GM19463 (cell line): ENCODE measurements around the gene C3orf52.
A peak's percentile ranks its signal among the peaks of the same experiment; 100 is the strongest.

ENCODE experiments used
- ATAC-seq: cut with Tn5 transposase; IDR thresholded peaks from one replicate; pipeline ENCODE4 v1.9.1; 2021; ENCODE audit warnings: mild to moderate bottlenecking, moderate library complexity; ENCODE audit not compliant: unreplicated experiment

C3orf52 gene

GRCh38 chr3:112117841-112118571 lies 31.8 kb downstream of the C3orf52 start:
- no peak for ATAC-seq

GRCh38 chr3:112119962-112120836 lies 34.0 kb downstream of the C3orf52 start:
- no peak for ATAC-seq

DNA sequence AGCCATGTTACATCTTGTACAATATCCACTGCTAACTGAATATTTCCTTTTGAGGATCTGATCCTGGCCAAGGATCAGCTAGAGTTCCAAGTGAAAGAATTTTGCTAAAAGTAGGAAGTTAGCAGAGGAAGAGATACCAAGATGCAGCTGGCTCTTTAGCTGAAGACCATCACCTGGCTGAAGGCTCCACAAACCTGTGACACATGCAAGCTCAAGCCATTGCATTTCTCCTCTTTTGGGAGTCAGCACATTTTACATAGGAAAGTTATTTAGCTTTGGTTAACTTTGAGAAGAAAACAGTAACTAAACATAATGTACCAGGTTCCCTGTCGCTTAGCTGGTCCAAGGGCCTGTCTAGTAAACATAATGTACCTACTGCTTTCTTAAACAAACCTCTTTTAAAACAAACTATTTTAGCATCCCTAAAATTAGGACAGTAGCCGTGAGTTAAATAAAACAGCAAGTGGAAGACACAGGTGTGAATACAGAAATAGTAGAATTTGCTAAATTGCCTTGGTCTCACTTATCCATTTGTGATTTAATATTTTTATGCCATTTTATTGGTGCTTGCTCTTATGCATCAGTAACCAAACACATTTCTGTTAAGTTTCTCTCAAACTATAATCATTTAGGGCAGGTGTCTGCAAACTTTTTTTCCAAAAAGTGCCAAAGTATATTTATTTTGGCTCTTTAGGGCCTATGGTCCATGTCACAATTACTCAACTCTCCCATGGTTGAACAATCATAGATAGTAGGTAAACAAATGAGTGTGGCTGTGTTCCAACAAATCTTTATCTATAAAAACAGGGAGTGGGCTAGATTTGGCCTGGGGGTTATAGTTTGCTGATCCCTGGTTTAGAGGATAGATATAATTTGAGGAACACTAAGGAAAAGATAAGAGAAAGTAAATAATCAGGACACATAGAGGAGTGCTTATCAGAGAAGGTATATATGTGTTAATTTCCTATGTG lies 35.7 kb downstream of the C3orf52 start:
- ATAC-seq, result no peak

- no peak for ATAC-seq
Measured at GRCh38 chr3:112122870-112123269, 36.7 kb downstream of the C3orf52 start.

DNA sequence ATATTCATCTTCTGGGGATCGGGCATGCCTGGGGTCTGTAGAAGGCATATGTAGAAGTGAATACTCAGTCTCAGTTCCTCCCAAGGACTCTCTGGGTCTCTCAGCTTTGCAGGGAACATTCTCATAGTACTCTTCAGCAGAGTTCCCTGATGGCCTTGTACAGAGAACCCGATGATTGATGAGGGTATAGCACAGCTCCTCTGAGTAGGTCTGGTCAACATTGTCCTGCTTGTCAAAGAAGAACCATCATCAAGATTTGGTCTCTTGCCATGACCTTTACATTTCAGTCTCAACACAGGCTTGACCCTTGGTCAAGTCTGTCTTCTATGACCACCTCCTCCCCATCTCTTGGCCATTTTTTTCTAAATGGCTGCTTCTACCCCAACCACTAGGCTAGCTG lies 37.4 kb downstream of the C3orf52 start:
- ATAC-seq, result no peak

- ATAC-seq, result no peak
Measured at GRCh38 chr3:112124907-112125607, 38.9 kb downstream of the C3orf52 start.

DNA sequence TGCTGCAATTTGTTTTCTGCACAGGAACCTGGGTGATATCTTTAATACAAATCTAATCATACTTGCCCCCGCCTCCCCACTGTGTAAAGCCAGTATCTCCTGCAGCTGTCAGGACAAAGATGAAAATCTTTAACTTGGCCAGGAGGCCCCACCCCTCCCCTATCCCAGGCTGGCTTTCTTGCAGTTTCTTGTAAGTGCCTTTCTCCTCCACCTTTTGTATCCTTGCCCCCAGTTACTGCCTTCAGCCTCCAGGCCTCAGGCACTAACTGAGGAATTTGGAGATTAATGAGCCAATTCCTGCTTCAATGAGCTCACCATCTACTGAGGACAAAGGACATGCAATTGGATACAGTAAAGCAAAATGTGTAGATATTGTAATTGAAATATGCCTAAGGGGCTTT lies 40.3 kb downstream of the C3orf52 start:
- ATAC-seq, result no peak

DNA sequence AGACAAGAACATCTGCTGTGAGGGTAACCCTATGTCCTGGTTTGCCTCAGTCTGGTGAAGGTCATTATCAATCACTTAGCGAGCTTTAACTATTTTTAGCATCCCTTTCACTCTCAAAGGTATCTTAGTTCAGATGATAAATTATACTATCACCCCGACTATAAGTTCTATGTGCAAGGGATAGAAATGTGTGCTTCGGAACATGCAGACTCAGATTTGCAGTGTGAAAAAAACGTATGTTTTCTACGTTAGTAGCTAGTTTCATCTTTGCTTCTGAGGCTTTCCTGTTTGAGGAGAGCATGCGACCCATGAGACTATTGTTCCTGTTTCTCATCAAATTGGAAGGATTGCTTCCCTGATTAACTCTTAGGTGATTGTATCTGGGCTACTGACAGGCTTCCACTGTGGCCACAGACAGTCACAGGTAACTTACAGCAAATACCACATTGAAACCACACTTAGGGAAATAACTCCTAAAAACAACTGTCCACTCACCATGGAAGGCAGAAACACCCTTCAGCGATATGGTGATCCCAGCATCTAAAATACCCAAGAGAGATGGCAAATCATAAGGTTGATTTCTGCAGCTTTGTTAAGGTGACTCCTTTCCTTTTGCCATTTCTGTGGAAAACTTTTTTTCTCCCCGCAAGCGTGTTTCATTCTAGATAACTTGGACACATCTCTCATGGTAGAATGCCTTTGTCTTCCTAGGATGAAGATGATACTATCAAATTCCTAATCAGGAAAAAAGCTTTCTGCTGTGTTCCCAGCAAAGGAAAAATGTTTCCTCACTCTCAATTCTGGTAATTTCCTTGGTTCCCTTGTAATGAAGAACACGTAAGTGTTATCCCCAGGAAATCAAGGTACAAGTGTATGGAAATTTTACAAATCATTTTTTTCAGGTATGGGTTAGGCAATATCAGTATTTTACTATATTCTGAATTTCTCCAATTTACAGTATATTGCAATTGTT lies 41.6 kb downstream of the C3orf52 start:
- no peak for ATAC-seq

- ATAC-seq, result peak; percentile 34
Measured at GRCh38 chr3:112128843-112129727, 42.9 kb downstream of the C3orf52 start.

DNA sequence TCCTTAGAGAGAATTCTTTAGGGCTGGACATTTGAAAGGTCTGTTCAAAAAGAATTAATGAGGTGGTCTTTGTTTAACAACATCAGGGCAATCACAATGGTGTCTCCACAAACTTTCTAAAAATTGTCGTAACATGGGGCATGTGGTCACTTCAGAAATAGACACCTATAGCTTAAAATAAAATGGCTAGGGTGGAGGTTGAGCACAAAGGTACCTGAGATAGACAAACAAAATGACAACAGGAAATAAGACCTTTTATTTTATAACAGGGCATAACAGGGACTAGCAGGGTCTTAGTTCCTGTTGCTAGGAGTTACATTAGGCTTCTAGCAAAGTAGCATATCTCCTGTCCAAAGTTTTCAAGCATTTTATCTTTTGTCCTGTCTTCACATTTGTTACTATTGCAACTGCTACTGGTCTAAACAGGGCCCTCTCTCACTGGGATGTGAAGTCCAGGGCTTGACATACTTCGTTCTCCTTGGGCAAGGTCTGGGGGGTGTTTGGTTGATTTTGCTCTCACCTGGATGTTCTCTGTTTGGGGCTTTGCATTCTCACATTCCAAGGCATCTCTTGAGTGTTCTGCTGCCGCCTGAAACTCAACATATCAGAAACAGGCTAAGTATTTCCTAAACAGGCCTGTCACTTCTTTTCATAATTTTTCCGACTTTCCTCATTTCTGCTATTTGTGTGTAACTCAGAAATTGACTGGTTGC lies 43.9 kb downstream of the C3orf52 start:
- ATAC-seq, result no peak

DNA sequence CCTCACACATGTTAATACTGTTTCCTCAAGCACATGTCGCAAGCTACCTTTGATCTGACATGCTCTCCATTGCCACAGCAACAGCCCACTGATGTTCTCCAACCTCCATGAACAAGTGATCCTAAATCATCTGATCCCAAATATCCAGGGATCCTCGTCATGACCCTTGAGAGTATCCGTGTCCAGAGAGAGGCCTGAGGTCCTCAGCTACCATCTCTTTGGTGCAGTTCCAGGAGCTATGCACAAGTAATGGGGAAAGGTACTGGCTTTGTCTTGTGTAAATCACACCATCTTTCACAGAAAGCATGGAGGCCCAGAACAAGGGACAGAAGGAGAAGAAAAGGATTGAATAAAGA lies 44.4 kb downstream of the C3orf52 start:
- ATAC-seq, result no peak

DNA sequence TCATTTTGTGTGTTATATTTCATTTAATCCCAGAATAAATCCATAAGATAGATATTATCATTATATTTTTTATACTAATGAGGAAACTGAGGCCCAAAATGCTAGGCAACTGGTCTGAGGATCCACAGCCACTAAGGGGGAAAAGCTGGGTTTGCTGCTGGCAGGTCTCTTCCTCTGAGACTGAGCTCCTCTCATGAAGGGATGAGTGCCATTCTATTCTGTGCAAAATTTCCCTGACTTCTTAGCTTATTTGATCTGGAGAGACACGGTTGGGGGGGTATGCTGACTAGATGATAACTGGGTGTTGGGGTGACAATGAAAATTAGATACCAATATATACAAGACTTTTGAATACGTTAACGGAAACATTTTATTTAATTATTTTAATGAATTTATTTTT lies 44.9 kb downstream of the C3orf52 start:
- ATAC-seq, result no peak

DNA sequence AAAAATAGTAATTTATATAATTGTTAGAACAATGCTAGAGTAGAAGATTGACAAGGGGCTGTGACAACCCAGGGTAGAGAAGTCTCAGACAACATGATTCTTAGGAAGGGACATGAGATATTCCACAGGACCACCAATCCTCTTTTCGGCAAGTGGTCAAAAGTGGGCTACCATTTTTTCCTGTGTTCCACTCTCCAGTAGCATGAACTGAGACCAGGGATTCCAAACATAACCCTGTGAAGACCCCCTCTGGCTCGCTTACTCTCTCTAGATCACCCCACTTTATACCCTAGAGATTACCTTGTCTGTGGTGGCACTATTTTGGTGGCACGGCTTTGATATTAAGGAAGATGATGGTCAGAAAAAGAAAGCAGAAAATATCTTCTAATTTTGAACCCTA lies 45.9 kb downstream of the C3orf52 start:
- ATAC-seq, result no peak

GRCh38 chr3:112132554-112132953 lies 46.4 kb downstream of the C3orf52 start:
- ATAC-seq, result no peak

- peak; percentile 76 for ATAC-seq
Measured at GRCh38 chr3:112132975-112133448, 46.8 kb downstream of the C3orf52 start, which contains the start of gene GCSAM. Gene GCSAM (minus strand): TSS chr3:112133248. CDS start chr3:112133120, 128 bp downstream.

DNA sequence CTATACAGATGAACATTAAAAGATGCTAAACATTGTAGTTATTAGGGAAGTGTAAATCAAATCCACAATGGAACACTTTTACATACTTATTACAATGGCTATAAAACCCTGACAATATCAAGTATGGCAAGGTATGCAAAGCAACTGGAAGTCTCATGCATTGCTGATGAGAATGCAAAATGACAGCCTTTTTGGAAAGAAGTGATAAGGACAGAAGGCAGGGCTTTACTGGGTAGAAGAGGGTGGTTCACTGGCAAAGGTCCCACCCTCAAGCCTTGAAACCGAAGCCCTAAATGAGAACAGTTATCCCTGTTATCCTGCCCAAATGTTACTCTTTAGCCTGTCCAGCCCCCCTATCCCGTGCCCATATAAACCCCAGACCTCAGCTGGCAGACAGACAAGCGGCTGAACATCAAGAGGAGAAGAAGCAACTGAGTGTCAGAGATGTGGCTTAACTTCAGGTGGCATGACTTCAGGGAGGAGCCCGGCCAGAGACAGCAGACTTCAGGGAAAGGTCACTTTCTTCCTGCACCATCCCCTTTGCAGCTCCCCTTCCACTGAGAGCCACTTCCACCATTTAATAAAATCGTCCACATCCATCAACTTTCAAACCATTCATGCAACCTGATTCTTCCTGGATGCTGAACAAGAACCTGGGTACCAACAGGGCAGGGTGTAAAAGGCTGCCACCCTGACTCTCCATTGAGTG lies 47.6 kb downstream of the C3orf52 start:
- ATAC-seq, result no peak
